IPS-15b (cell line): ENCODE data around the gene SHC2.

ENCODE experiments used
- H3K27me3 ChIP-seq: one replicate; pipeline ENCODE4 v1.6.1; 2013; ENCODE audit warnings: low read length; ENCODE audit not compliant: control insufficient read depth, insufficient read depth
- H3K36me3 ChIP-seq: one replicate; pipeline ENCODE4 v1.6.1; 2013; ENCODE audit warnings: low read length; ENCODE audit not compliant: control insufficient read depth, insufficient read depth
- H3K4me1 ChIP-seq: one replicate; pipeline ENCODE4 v1.6.1; 2013; ENCODE audit warnings: mild to moderate bottlenecking, low read length; ENCODE audit not compliant: control insufficient read depth, insufficient read depth
- H3K4me3 ChIP-seq: one replicate; pipeline ENCODE4 v1.5.1; 2013; ENCODE audit warnings: low read depth, low read length
- H3K9ac ChIP-seq: one replicate; pipeline ENCODE4 v1.6.1; 2013; ENCODE audit warnings: low read depth, mild to moderate bottlenecking, low read length
- H3K9me3 ChIP-seq: one replicate; pipeline ENCODE4 v1.6.1; 2013; ENCODE audit warnings: mild to moderate bottlenecking, low read length; ENCODE audit not compliant: control insufficient read depth, insufficient read depth

SHC2 gene

GRCh38 chr19:410243-410781 is 50.5 kb downstream of the SHC2 start:
- Histone ChIP-seq H3K4me1 (peaks cover 10% of the 10 kb centered on the region), H3K9ac (no peak overlapping the region), H3K4me3 (no peak overlapping the region), H3K27me3 (peaks cover 2% of the 10 kb centered on the region), H3K36me3 (peaks cover 11% of the 10 kb centered on the region), H3K9me3 (no peaks in the 10 kb centered on the region)

GRCh38 chr19:409516-410242 is 51.2 kb downstream of the SHC2 start:
- Histone ChIP-seq H3K4me1 (peaks cover 10% of the 10 kb centered on the region), H3K36me3 (peaks cover 11% of the 10 kb centered on the region), H3K9me3 (no peaks in the 10 kb centered on the region), H3K9ac (no peak overlapping the region), H3K27me3 (peaks cover 2% of the 10 kb centered on the region), H3K4me3 (peak overlapping the region; percentile 57)

- Histone ChIP-seq H3K27me3 (peaks cover 2% of the 10 kb centered on the region), H3K4me3 (peak within 1 kb of the TSS; percentile 57), H3K4me1 (peaks cover 10% of the 10 kb centered on the region), H3K36me3 (peaks cover 11% of the 10 kb centered on the region), H3K9ac (peak within 1 kb of the TSS; percentile 54), H3K9me3 (no peaks in the 10 kb centered on the region)
Measured at GRCh38 chr19:408902-409515, 51.8 kb downstream of the SHC2 start, which contains the start of gene C2CD4C. Gene C2CD4C, minus strand, starts transcription at chr19:409147. Its CDS starts 786 bp downstream, at chr19:408361.

- Histone ChIP-seq H3K36me3 (peaks cover 11% of the 10 kb centered on the region), H3K27me3 (peaks cover 2% of the 10 kb centered on the region), H3K4me3 (peak overlapping the region; percentile 43), H3K9ac (no peak overlapping the region), H3K9me3 (no peaks in the 10 kb centered on the region), H3K4me1 (peaks cover 10% of the 10 kb centered on the region)
Measured at GRCh38 chr19:408441-408901, 52.4 kb downstream of the SHC2 start.

GRCh38 chr19:407511-408440 is 53.1 kb downstream of the SHC2 start:
- peaks cover 9% of the 10 kb centered on the region for H3K4me1 ChIP-seq
- H3K9me3 ChIP-seq: no peaks in the 10 kb centered on the region
- peak overlapping the region; percentile 54 for H3K9ac ChIP-seq
- H3K4me3 ChIP-seq: peak overlapping the region; percentile 43
- H3K27me3 ChIP-seq: peaks cover 2% of the 10 kb centered on the region
- H3K36me3 ChIP-seq: peaks cover 11% of the 10 kb centered on the region

DNA sequence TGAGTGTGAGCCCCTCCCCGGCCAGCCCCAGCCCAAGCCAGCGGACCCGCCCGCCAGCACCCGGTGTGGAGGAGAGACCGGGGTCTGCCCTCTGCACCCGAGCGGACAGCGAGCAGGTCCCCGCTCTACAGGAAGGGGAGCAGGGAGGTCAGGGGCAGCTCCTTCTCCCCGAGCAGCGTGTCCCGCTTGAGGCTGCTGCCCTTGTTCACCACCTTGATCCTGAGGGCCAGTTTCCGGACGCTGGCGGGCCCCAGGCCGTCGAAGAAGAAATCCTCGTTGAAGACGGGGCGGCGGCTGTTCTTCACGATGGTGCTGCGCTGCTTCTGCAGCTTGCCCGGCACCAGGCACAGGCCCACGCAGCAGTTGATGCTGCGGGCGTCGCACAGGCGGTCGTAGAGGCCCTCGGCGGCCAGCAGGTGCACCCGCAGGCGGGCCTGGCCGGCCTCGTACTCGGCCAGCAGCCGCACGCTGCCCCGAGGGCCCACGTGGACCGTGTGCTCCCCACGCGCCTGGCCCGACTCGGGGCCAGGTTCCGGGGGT is 53.8 kb downstream of the SHC2 start:
- Histone ChIP-seq H3K9me3 (no peaks in the 10 kb centered on the region), H3K27me3 (peaks cover 2% of the 10 kb centered on the region), H3K4me3 (no peak overlapping the region), H3K36me3 (peaks cover 11% of the 10 kb centered on the region), H3K4me1 (peaks cover 6% of the 10 kb centered on the region), H3K9ac (no peak overlapping the region)

DNA sequence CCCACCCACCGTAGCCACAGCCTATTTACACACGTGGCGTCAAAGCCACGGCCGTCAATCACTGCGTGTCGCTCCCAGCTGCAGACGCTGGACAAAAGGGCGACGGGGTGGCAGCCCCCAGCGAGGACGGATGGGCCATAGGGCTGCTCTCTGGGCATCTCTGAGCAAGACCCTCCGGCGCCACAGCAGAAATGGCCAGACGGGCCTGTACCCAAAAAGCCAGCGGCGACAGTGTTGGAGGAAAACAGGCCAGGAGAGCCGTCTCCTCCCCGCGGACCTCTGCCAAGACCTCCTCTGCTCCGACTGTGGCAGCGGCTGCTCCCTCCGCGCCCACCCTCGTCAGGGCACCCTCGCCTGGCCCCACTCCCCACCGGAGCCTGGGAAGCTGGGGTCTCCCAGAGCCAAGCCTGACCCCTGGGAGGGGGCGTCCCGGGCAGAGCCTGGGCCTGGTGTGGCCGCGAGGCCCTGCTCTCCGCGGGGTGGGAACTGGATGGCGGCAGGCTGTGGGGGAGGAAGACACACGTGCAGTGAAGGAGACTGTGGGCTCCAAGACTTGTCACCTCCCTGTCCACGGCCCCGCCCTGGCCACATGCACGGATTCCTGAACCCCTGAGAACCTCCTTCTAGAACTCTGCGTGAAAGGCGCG is 54.6 kb downstream of the SHC2 start:
- Histone ChIP-seq H3K36me3 (peaks cover 11% of the 10 kb centered on the region), H3K27me3 (peaks cover 2% of the 10 kb centered on the region), H3K4me1 (no peaks in the 10 kb centered on the region), H3K4me3 (no peak overlapping the region), H3K9me3 (no peaks in the 10 kb centered on the region), H3K9ac (no peak overlapping the region)

- Histone ChIP-seq H3K4me1 (no peaks in the 10 kb centered on the region), H3K36me3 (peaks cover 11% of the 10 kb centered on the region), H3K9ac (no peak overlapping the region), H3K27me3 (peaks cover 2% of the 10 kb centered on the region), H3K4me3 (no peak overlapping the region), H3K9me3 (no peaks in the 10 kb centered on the region)
Measured at GRCh38 chr19:405121-405965, 55.5 kb downstream of the SHC2 start.

- no peak overlapping the region for H3K9ac ChIP-seq
- no peaks in the 10 kb centered on the region for H3K4me1 ChIP-seq
- H3K27me3 ChIP-seq: no peaks in the 10 kb centered on the region
- H3K36me3 ChIP-seq: peaks cover 11% of the 10 kb centered on the region
- H3K9me3 ChIP-seq: no peaks in the 10 kb centered on the region
- H3K4me3 ChIP-seq: no peak overlapping the region
Measured at GRCh38 chr19:403221-404027, 57.4 kb downstream of the SHC2 start.

- H3K9ac ChIP-seq: no peak overlapping the region
- peaks cover 10% of the 10 kb centered on the region for H3K36me3 ChIP-seq
- no peaks in the 10 kb centered on the region for H3K27me3 ChIP-seq
- no peaks in the 10 kb centered on the region for H3K4me1 ChIP-seq
- no peak overlapping the region for H3K4me3 ChIP-seq
- no peaks in the 10 kb centered on the region for H3K9me3 ChIP-seq
Measured at GRCh38 chr19:402786-403185, 58.0 kb downstream of the SHC2 start.
